ENCODE results near the gene DLG2. TPM values are rescaled to one million over a fixed set of nuclear protein-coding genes. Genes with fewer than 3 reads are reported as not detected.

DLG2 gene
- total RNA-seq, 2 experiments from 2014 or later: 6.9 to 8.2 TPM

DNA sequence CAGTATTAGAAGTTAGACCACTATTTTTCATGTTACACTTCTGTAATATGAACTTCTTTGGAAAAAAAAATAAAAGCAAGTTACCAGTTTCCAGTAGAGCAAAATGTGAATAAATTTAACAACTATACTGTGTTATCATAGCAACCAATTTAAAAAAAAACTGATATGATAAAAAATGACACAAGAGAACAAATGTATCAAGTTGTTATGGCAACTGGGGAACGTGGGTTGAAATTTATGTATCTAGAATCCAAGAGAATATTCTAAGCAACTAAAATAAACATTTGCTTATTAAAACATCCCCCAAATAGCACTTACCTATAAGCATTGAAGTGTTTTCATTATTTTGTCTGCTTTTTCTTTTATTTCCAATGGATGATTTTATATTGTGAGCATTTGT, 442.4 kb downstream of the DLG2 start:
- no peaks in the 10 kb centered on the region for H3K9me3 ChIP-seq (ENCODE audit: low read length)
- no peak overlapping the region for H3K27ac ChIP-seq (ENCODE audit: low read depth, low read length, poor library complexity, severe bottlenecking)
- BruUV-seq (replicated peaks): no TSS peak
- CTCF ChIA-PET (ENCODE audit: unreplicated experiment): no interaction called here
- POLR2A ChIA-PET: interaction anchor here (1.2 to 1.3 kb wide), 2 partner anchors 9 to 13 kb away, joined by 3 read pairs; no protein-coding TSS in a partner anchor
- H3K4me3 ChIP-seq (ENCODE audit: low read depth, low read length, poor library complexity, severe bottlenecking): no peak overlapping the region
- no peaks in the 10 kb centered on the region for H3K9me2 ChIP-seq (ENCODE audit: insufficient read depth, low read length)
- no peaks in the 10 kb centered on the region for H3K79me2 ChIP-seq (ENCODE audit: insufficient read depth, low read depth, low read length)
- no peaks in the 10 kb centered on the region for H3K4me1 ChIP-seq (ENCODE audit: insufficient read depth, low read length, poor library complexity, severe bottlenecking)
- H3K4me2 ChIP-seq (ENCODE audit: low read length): no peak overlapping the region
- no peak overlapping the region for H2AFZ ChIP-seq (ENCODE audit: low read length)
- no peaks in the 10 kb centered on the region for H3K36me3 ChIP-seq (ENCODE audit: insufficient read depth, low read length)
- no peaks in the 10 kb centered on the region for H4K20me1 ChIP-seq (ENCODE audit: insufficient read depth, low read length)
- DNase-seq (ENCODE audit: low spot score): no peak
- TF ChIP-seq EZH2phosphoT487 (IDR thresholded peaks at IDR 0.05; ENCODE audit: borderline replicate concordance, low read depth, low read length): no peak
- TF ChIP-seq, protein P1, sequence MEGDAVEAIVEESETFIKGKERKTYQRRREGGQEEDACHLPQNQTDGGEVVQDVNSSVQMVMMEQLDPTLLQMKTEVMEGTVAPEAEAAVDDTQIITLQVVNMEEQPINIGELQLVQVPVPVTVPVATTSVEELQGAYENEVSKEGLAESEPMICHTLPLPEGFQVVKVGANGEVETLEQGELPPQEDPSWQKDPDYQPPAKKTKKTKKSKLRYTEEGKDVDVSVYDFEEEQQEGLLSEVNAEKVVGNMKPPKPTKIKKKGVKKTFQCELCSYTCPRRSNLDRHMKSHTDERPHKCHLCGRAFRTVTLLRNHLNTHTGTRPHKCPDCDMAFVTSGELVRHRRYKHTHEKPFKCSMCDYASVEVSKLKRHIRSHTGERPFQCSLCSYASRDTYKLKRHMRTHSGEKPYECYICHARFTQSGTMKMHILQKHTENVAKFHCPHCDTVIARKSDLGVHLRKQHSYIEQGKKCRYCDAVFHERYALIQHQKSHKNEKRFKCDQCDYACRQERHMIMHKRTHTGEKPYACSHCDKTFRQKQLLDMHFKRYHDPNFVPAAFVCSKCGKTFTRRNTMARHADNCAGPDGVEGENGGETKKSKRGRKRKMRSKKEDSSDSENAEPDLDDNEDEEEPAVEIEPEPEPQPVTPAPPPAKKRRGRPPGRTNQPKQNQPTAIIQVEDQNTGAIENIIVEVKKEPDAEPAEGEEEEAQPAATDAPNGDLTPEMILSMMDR (conservative IDR thresholded peaks at IDR 0.05; ENCODE audit: low read length): no peak
- intact Hi-C loops (cut with micrococcal nuclease; ENCODE audit: unreplicated experiment): no loop called here

DNA sequence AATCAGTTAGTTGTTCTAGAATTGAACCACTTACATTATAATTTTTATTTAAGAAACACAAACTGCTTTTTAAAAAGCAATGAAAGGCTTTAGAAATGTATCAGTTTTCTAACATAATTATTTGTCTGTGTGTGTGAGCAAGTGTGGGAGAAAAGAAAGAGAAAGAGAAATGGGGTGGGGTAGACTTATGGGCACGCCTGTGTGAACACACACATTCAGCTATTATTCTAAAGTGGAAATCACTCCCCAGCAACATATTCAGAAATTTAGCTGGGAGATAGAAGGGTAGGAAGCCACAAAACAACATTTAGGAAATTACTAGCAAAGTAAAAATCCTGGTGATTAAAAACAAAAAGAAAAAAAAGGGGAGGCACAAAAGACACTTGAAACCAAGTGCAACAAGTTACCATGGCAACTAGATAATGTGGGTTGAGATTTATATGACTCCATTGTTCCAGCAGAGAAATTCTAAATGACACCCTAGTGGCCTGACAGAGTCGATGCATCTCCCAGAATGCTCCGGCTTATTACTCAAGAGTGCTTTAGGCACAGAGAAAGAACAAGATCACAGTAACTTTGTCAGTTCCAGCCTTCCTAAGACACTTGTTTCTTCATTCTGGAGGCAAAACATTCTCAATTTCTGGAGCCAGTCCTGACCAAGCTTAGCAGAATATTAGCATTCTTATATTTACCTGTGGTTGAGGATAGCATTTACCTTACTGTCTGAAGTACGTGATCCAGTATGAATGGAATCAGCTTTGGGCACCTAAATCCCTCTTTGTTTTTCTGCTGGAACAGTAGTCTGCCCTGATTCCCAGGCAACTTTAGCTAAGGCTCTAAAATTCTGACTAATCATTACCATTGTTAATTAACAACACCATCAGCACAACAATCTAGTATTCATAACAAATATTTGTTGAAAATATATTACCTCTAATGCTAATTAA, 444.4 kb downstream of the DLG2 start:
- Histone ChIP-seq H3K27ac (ENCODE audit: low read depth, low read length, poor library complexity, severe bottlenecking) (no peak overlapping the region), H2AFZ (ENCODE audit: low read length) (no peak overlapping the region), H3K9me2 (ENCODE audit: insufficient read depth, low read length) (no peaks in the 10 kb centered on the region), H3K9me3 (ENCODE audit: low read length) (no peaks in the 10 kb centered on the region), H3K4me3 (ENCODE audit: low read depth, low read length, poor library complexity, severe bottlenecking) (no peak overlapping the region), H3K4me2 (ENCODE audit: low read length) (no peak overlapping the region), H3K79me2 (ENCODE audit: insufficient read depth, low read depth, low read length) (no peaks in the 10 kb centered on the region), H3K36me3 (ENCODE audit: insufficient read depth, low read length) (no peaks in the 10 kb centered on the region), H4K20me1 (ENCODE audit: insufficient read depth, low read length) (no peaks in the 10 kb centered on the region), H3K4me1 (ENCODE audit: insufficient read depth, low read length, poor library complexity, severe bottlenecking) (no peaks in the 10 kb centered on the region)
- CTCF ChIA-PET (ENCODE audit: unreplicated experiment): no interaction called here
- intact Hi-C loops (cut with micrococcal nuclease; ENCODE audit: unreplicated experiment): no loop called here
- BruUV-seq (replicated peaks): no TSS peak
- TF ChIP-seq EZH2phosphoT487 (IDR thresholded peaks at IDR 0.05; ENCODE audit: borderline replicate concordance, low read depth, low read length): no peak
- TF ChIP-seq, protein P1 (conservative IDR thresholded peaks at IDR 0.05; ENCODE audit: low read length): peak; percentile 71
- POLR2A ChIA-PET: no interaction called here
- peak; percentile 49 for DNase-seq (ENCODE audit: low spot score)

DNA sequence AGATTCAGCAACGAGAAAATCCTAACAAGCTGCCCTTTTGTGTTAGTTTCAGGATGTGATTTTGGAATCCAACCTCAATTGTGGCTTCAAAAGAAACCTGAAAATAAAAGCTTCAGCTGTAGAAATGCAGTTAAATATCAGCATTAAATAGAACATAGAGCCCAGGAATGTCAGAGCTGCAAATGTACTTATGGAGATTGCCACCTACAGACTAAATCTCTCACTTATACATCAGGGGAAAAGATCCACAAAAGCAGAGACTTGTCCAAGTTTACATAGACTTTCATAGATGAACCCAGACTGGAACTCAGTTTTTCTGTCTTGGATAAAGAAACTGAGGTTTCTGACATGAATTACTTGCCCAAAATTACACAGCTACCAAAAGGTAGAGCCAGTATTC, 446.6 kb downstream of the DLG2 start:
- DNase-seq (ENCODE audit: low spot score): peak; percentile 2
- Histone ChIP-seq H3K79me2 (ENCODE audit: insufficient read depth, low read depth, low read length) (no peaks in the 10 kb centered on the region), H3K4me1 (ENCODE audit: insufficient read depth, low read length, poor library complexity, severe bottlenecking) (no peaks in the 10 kb centered on the region), H3K27ac (ENCODE audit: low read depth, low read length, poor library complexity, severe bottlenecking) (no peak overlapping the region), H3K9me2 (ENCODE audit: insufficient read depth, low read length) (no peaks in the 10 kb centered on the region), H3K9me3 (ENCODE audit: low read length) (no peaks in the 10 kb centered on the region), H3K4me3 (ENCODE audit: low read depth, low read length, poor library complexity, severe bottlenecking) (no peak overlapping the region), H3K36me3 (ENCODE audit: insufficient read depth, low read length) (no peaks in the 10 kb centered on the region), H4K20me1 (ENCODE audit: insufficient read depth, low read length) (no peaks in the 10 kb centered on the region), H2AFZ (ENCODE audit: low read length) (no peak overlapping the region), H3K4me2 (ENCODE audit: low read length) (no peak overlapping the region)
- ChIA-PET POLR2A (no interaction called here), CTCF (ENCODE audit: unreplicated experiment) (no interaction called here)
- intact Hi-C loops (cut with micrococcal nuclease; ENCODE audit: unreplicated experiment): no loop called here
- TF ChIP-seq, protein P1 (conservative IDR thresholded peaks at IDR 0.05; ENCODE audit: low read length): no peak
- no peak for TF ChIP-seq EZH2phosphoT487 (IDR thresholded peaks at IDR 0.05; ENCODE audit: borderline replicate concordance, low read depth, low read length)
- no TSS peak for BruUV-seq (replicated peaks)
